Inflammatory macrophage (primary cell): ENCODE results near the gene TTLL9.

Source experiments
- DNase-seq, 2 donors: peaks; one replicate each; pipeline ENCODE4 v3.0.0-alpha.2; 2020 to 2022

The TTLL9 gene

GRCh38 chr20:31837896-31838397 lies 32.5 kb upstream of the TTLL9 start:
- peak; percentile 47 to 65 for DNase-seq

- DNase-seq: no peak
Measured at GRCh38 chr20:31838646-31839292, 31.7 kb upstream of the TTLL9 start.

GRCh38 chr20:31839782-31840487 lies 30.5 kb upstream of the TTLL9 start:
- DNase-seq: no peak

GRCh38 chr20:31840906-31841816 lies 29.3 kb upstream of the TTLL9 start:
- DNase-seq: no peak

- DNase-seq: no peak
Measured at GRCh38 chr20:31841928-31842327, 28.5 kb upstream of the TTLL9 start.

GRCh38 chr20:31842471-31843157 lies 27.8 kb upstream of the TTLL9 start:
- no peak for DNase-seq

GRCh38 chr20:31843288-31843687 lies 27.1 kb upstream of the TTLL9 start:
- DNase-seq: no peak

- no peak for DNase-seq
Measured at GRCh38 chr20:31843881-31844280, 26.6 kb upstream of the TTLL9 start.

- no peak for DNase-seq
Measured at GRCh38 chr20:31844737-31845299, 25.6 kb upstream of the TTLL9 start.

- DNase-seq: no peak
Measured at GRCh38 chr20:31845300-31845863, 25.1 kb upstream of the TTLL9 start, which contains the start of gene FOXS1. Gene FOXS1, minus strand, starts transcription at chr20:31845604. Its CDS starts 62 bp downstream, at chr20:31845542.

- DNase-seq: no peak
Measured at GRCh38 chr20:31846793-31847138, 23.7 kb upstream of the TTLL9 start.

- DNase-seq: no peak
Measured at GRCh38 chr20:31848088-31848999, 22.1 kb upstream of the TTLL9 start.

GRCh38 chr20:31849306-31849930 lies 21.0 kb upstream of the TTLL9 start:
- no peak for DNase-seq

GRCh38 chr20:31851240-31851955 lies 19.0 kb upstream of the TTLL9 start:
- DNase-seq: no peak

GRCh38 chr20:31853481-31853880 lies 17.0 kb upstream of the TTLL9 start:
- DNase-seq: no peak

GRCh38 chr20:31856516-31856915 lies 13.9 kb upstream of the TTLL9 start:
- no peak for DNase-seq

- no peak for DNase-seq
Measured at GRCh38 chr20:31857861-31858759, 12.3 kb upstream of the TTLL9 start.

- DNase-seq: no peak
Measured at GRCh38 chr20:31858760-31859083, 11.7 kb upstream of the TTLL9 start.
